HL-60/S4 (cell line): Measurements from ENCODE around the gene HDAC7.

Experiments used
- in situ Hi-C: fragments of 300-500 bp; cut with MboI; formaldehyde crosslinking; loops from 2 replicates; pipeline ENCODE4 v1.14.3; 2022; ENCODE audit warnings: low sequenced_read_pairs

HDAC7 gene

DNA sequence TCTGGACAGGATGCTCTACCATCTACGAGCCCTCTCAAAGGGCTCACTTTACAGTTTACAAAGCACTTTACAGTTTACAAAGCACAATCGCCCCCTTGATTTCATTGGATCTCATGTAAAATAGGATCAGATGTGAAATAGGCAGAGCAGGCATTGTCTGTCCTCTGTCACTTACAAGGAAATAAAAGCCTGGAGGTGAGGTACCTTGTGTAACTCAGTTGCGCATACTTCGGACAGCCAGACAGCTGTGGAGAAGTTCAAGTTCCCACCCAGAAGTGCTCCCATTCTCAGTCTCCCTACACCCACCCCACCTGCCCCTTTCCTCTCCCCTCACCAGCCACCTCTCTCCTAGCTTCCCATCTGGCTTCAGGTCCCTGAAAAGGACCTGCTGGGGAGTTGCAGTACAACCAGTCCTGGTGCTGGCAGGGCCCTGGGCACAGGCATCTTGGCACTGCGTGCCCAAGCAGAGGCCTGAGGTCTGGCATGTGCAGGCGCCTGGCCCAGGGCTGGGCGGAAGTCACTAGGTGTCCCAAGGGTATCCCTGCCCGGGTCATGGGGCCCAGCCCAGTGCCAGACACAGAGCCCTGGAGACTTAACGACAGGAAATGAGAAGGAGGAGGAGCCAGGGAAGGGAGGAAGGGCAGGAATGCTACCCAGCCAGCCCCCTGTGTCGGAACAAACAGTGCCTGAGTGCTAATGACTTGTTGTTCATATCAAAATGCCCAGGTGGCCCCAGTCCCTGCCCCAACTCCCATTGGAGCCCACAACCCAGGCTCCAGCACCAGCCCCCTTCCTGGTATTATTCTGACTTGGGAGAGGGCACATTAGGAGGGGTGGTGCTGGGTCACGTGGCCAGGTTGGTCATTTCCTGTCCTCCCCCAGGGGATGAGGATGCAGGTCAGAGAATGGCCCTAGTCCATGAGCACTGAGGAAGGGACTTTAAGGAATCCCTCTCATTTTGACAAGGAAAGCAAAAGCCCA, 66.4 kb downstream of the HDAC7 start:
- in situ Hi-C loops, result no loop called here

- in situ Hi-C loops, result no loop called here
Observed at GRCh38 chr12:47752552-47752951, 67.2 kb downstream of the HDAC7 start.

DNA sequence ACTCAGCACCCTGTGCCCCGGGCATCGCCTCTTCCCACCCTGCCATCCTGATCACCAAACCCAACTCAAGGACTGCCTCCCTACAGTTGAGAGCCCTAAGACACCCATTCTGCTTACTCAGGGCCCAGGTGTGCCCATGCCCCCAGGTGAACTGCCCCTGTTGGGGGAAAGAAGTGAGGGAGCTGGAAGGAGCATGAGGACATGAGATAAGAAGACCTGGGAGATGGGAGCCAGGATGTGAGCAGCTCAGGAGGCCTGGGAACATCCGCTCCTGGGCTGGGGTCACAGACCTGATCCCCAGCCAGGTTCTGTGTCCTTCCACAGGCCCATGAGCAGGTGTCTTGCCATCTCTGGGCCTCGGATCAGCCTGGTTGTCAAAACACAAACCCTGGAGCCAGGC, 67.6 kb downstream of the HDAC7 start:
- in situ Hi-C loops, result no loop called here

DNA sequence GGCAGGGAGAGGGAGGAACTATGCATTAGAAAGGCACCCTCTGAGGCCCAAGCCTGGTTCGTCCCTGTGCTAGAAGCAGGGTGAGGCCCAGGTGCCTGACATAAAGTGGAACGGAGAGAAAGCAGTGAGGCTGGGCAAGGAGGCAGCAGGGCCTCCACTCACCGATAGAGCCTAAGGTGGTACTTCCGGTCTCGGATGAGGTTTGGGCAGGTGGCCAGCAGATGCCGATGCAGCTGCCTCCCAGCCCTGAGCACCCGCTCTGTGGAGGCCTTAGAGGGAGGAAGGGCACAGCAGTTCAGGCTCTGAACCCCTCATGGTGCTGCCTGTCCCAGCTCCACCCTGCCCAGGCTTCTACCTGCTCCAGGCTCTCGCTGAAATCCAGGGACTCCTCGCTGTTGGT, 68.1 kb downstream of the HDAC7 start:
- in situ Hi-C loops, result no loop called here

DNA sequence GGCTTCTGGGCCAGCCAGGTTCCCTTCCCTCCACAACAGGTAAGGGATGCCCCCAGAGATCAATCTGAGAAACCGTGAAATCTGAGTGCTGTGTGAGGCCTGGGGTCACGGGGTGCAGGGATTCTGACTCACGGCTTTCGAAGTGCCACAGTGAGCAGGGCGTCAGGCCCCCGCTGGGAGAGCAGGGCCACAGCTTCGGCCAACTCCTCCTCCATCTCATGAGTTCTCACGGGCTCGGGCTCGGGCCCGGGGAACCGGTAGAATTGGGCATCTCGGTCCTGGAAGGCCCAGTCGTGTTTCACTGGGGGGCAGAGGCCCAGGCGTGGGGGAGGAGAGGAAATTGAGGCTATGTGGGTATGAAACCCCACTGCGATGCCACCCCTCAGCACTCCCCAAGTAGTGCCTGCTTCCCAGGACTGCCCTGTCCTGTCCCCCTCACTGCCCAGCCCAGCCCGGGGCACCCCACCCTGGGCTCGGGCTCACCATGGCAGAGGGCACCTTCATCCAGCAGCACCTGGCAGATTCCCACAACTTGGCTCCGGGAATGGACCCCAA, 68.7 kb downstream of the HDAC7 start:
- in situ Hi-C loops, result no loop called here

- in situ Hi-C loops, result no loop called here
Observed at GRCh38 chr12:47750229-47750798, 69.4 kb downstream of the HDAC7 start.

DNA sequence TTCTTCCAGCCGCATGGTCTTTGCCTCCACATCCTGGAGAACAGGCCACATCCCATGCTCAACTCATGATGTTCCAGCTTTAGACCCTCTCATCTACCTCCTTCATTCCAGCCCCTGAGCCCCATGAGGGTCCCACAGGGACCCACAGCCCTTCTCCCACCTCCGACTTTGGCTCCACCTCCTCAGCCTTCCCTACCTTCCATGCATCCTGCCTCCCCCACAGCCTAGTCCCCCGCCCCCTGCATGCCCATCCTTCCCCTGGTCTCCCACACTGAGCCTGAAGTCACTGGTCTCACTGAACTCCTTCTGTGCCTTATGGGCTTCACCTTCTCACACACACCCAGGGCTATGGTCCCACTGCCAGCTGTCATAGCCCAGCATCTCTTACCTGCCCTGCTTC, 70.8 kb downstream of the HDAC7 start:
- in situ Hi-C loops, result no loop called here

- in situ Hi-C loops, result no loop called here
Observed at GRCh38 chr12:47748507-47748828, 71.2 kb downstream of the HDAC7 start.

- in situ Hi-C loops, result no loop called here
Observed at GRCh38 chr12:47747596-47748506, 71.9 kb downstream of the HDAC7 start.

DNA sequence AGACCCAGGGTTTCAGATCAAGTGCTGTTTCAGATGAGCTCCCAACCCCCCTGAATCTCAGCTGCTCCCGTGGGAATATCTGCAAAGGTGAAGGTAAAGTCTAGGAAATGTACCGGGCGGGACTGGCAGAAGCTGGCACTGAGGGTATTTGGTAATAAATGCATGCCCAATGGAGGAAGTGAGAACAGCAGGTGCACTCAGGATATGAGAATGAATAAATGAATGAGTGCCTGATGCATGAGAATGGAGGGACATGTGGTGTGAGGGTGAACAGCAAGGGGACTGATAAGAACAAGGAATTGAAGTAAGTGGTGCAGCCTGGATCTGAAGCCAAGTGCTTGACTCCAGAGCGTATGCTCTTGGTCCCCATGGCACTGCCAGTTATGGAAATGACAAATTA, 72.6 kb downstream of the HDAC7 start:
- in situ Hi-C loops, result no loop called here

DNA sequence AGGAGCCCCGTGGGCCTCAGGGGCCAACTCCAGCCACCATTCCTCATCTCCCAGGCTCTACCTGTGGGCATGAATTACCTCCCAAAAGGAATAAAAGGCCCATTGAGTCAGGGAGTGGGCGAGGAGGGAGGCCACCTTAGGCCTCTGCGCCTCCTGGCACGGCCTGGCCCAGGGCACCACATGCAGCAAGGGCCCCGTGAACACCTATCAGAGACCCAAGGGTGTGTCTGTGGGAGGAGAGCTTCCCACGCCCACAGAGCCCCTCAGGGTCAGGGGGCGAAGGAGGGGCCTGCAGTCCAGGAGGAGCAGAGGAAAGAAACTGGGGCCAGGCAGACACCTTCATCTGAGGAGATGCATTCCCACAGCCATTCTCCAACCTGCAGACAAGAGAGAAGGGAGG, 73.2 kb downstream of the HDAC7 start:
- in situ Hi-C loops, result no loop called here

DNA sequence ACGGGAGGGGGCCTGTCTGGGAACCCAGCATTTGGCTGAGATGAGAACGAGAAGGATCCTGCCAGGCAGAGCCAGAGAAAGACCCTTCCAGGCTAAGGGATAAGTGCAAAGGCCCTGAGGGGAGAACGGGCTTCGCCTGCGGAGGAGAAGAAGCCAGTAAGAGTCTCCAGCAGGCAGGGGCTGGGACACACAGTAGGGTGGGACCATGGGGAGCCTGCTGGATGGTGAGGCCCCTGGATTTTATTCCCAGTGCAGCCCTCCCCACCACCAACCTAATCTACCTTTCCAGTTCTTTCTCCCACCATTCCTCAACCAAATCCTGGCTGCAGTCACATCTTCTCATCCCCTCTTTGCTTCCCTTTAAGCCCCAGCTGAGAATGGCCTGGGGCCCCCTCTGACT, 73.6 kb downstream of the HDAC7 start:
- in situ Hi-C loops, result no loop called here

GRCh38 chr12:47745485-47746041, 74.1 kb downstream of the HDAC7 start:
- in situ Hi-C loops, result no loop called here

DNA sequence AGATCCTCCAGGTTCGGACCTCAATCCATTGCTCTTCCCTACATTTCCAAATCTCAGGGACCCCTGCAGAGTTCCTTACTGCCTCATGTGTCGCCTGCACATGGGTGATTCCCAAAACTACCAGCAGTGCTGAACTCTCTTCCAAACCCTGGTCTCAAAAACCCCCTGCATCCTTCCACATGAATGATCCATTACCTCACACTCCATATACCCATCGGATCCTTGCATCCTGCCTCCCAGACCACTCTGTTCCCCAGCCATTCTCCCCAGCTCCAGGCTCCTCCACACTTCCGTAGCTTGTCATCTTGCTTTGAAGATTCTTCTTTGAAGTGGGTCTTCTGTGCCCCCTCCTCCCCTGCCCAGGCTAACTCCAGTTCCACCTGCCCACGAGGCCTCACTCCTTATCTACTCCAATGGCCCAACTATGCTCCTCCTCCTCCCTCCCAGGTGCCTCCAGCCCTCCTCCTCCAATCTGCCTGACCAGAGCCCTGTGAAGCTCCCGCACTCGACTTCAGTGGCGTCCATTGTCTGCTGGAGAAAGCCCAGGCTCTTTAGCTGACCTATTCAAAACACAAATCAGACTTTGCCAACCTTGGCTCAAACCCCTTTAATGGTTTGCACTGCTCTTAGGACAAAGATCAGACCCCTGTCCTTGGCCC, 74.8 kb downstream of the HDAC7 start:
- in situ Hi-C loops, result loop anchor here (5.0 kb wide), 1 partner anchor 32 kb away; no protein-coding TSS in a partner anchor

DNA sequence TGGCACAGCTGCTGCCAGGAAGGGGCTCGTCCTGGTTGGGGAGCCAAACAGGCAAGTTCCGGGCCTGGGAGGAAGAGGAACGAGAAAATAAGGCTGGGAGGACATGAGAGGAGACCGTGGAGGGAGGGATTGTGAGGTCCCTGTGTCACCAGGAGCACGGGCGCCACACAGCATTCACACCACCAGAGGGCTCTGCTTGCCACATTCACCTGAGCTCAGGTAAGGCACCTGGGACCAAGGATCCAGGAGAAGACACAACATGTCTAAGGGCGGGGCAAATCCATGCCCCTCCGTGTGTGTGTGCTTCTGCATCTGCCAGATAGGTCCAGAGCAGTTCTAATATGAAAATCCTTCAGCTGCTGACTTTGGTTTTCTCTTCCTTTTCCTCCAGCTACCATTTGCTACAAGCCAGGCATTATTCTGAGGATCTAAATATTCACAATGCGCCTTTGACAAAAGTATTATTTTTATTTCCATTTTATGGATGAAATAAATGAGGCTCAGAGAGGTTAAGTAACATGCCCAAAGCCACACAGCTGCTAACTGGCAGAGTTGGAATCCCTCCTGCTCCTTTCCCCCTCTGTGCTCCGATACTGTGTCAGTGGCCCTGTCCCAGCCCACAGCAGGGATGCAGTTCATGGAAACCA, 75.6 kb downstream of the HDAC7 start:
- in situ Hi-C loops, result loop anchor here (5.0 kb wide), 1 partner anchor 33 kb away; no protein-coding TSS in a partner anchor

DNA sequence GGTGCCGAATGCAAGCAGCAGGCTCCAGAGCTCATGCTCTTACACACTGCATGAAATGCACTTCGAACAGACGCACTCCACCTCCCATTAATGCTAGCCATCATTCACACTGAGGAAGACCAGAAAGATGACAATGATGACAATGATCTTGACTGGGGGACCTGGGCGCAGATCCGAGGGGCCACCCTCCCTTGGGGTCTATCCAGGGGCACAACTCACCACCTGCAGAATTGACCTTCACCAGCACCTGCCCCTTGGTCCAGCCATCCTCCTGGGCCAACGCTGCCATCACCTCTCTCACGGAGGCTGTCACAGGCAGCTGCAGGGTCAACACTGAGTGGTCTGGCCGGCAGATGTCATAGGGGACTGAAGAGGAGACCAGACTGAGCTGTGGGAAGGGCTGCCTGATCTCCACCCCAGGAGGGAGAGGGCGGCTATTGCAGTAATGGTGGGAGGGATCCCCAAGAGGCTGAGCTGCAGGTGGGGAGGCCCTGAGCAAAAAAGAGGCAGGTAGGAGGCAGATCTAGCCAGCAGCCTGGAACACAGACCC, 76.3 kb downstream of the HDAC7 start:
- in situ Hi-C loops, result loop anchor here (5.0 kb wide), 1 partner anchor 34 kb away; no protein-coding TSS in a partner anchor

DNA sequence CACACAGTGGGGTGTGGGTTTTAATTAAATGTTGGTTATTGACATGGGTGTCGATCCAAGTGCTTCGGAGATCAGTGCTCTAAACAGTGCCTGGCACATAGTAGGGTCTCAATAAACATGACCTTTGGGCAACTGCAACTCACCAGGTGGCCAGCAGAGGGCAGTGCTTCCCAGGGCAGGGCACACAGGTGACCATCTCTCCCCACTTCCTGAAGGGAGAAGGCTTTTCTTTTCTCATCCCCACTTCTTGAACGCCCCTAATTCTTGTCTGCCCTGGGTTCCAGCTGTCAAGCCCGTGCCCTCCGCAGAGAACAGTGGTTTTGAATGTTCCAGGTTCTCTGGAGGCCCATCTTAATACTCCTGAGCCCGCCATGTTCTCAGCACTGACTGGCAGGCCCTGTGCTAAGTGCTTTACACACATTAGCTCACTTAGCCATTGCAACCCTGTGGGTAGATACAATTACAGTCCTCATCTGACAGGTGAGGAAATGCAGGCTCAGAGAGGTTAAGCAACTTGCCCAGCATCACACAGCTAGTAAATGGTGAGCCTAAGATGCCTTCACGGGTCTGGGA, 77.4 kb downstream of the HDAC7 start:
- in situ Hi-C loops, result loop anchor here (5.0 kb wide), 1 partner anchor 35 kb away; no protein-coding TSS in a partner anchor

- in situ Hi-C loops, result loop anchor here (5.0 kb wide), 1 partner anchor 36 kb away; no protein-coding TSS in a partner anchor
Observed at GRCh38 chr12:47741340-47741703, 78.4 kb downstream of the HDAC7 start.
